ENCODE results near the gene PKDCC. TPM values are rescaled to one million over a fixed set of nuclear protein-coding genes. Genes with fewer than 3 reads are reported as not detected.

The PKDCC gene
- total and polyA plus RNA-seq, 2 of the 13 experiments (the other 11 are each of a cell fraction or from before 2014, with no cell fraction given), result 52.6 to 58.8 TPM

- peak; percentile 92; the same call in 1 of the 2 replicates for TF ChIP-seq HOXA5 (CRISPR knock-in tag; IDR thresholded peaks at IDR 0.05)
- peak; percentile 81; the same call in 1 of the 2 replicates for TF ChIP-seq ZNF710 (CRISPR knock-in tag; IDR thresholded peaks at IDR 0.05; ENCODE audit: borderline replicate concordance)
- peak; percentile 73 for TF ChIP-seq ZNF574 (CRISPR knock-in tag; IDR thresholded peaks at IDR 0.05)
- TF ChIP-seq SYNCRIP (IDR thresholded peaks at IDR 0.05; ENCODE audit: insufficient read depth, low read depth, low read length), result no peak
- no peak for TF ChIP-seq ZNF883 (CRISPR knock-in tag; IDR thresholded peaks at IDR 0.05; ENCODE audit: not compliant biosample characterization)
- TF ChIP-seq ZNF432 (CRISPR knock-in tag; IDR thresholded peaks at IDR 0.05; ENCODE audit: borderline replicate concordance), result no peak
- peak; percentile 82 for TF ChIP-seq ELF3 (CRISPR knock-in tag; IDR thresholded peaks at IDR 0.05)
- TF ChIP-seq MEF2D (CRISPR knock-in tag; IDR thresholded peaks at IDR 0.05), result peak; percentile 38; the same call in 1 of the 2 replicates
- TF ChIP-seq ZNF501 (CRISPR knock-in tag; IDR thresholded peaks at IDR 0.05), result no peak; the same call in none of the 2 replicates
- peak; percentile 52; the same call in 1 of the 2 replicates for TF ChIP-seq ZNF788 (CRISPR knock-in tag; IDR thresholded peaks at IDR 0.05; ENCODE audit: borderline replicate concordance)
- no peak; the same call in 1 of the 2 replicates for TF ChIP-seq KLF11 (CRISPR knock-in tag; IDR thresholded peaks at IDR 0.05)
- no peak for TF ChIP-seq GRHL1 (CRISPR knock-in tag; conservative IDR thresholded peaks at IDR 0.05)
- peak; percentile 45; the same call in 1 of the 2 replicates for TF ChIP-seq ELF1 (CRISPR knock-in tag; IDR thresholded peaks at IDR 0.05)
- no peak for TF ChIP-seq NR0B2 (CRISPR knock-in tag; IDR thresholded peaks at IDR 0.05)
- peak; percentile 77 for TF ChIP-seq MIER2 (CRISPR knock-in tag; IDR thresholded peaks at IDR 0.05)
- TF ChIP-seq DNMT1 (CRISPR knock-in tag; IDR thresholded peaks at IDR 0.05), result 0 out of 2 replicates have a peak, but pooled peaks have one; percentile 59
- 0 out of 2 replicates have a peak, but pooled peaks have one; percentile 27 for TF ChIP-seq NFKB2 (CRISPR knock-in tag; IDR thresholded peaks at IDR 0.05; ENCODE audit: borderline replicate concordance)
- peak; percentile 82; the same call in 1 of the 2 replicates for TF ChIP-seq THRA (CRISPR knock-in tag; IDR thresholded peaks at IDR 0.05; ENCODE audit: borderline replicate concordance)
- TF ChIP-seq NCOA1 (CRISPR knock-in tag; IDR thresholded peaks at IDR 0.05), result peak; percentile 89
Measured at GRCh38 chr2:42055573-42056514, 8.0 kb downstream of the PKDCC start (continued).

Data from HepG2 (cell line).